ENCODE results near the gene ASS1.

The ASS1 gene

GRCh38 chr9:130476151-130476730 is 31.5 kb downstream of the ASS1 start:
- TF ChIP-seq FOXP2 (optimal IDR thresholded peaks at IDR 0.05; ENCODE audit: control extremely low read depth, extremely low read length, insufficient read depth) (no peak), POLR2AphosphoS5 (IDR thresholded peaks at IDR 0.05; ENCODE audit: borderline replicate concordance, low read depth, low read length) (no peak), EZH2 (IDR thresholded peaks at IDR 0.05) (no peak)
- Histone ChIP-seq H3K36me3 (ENCODE audit: insufficient read depth, low read length) (peaks cover 14% of the 10 kb centered on the region; the same call in 1 of the 2 replicates), H3K9ac (ENCODE audit: insufficient read length) (no peak overlapping the region), H3K4me3 (no peak overlapping the region), H3K9me3 (ENCODE audit: low read depth, low read length) (no peaks in the 10 kb centered on the region), H3K27ac (no peak overlapping the region)
- no peak for DNase-seq (ENCODE audit: low read depth, low spot score)

DNA sequence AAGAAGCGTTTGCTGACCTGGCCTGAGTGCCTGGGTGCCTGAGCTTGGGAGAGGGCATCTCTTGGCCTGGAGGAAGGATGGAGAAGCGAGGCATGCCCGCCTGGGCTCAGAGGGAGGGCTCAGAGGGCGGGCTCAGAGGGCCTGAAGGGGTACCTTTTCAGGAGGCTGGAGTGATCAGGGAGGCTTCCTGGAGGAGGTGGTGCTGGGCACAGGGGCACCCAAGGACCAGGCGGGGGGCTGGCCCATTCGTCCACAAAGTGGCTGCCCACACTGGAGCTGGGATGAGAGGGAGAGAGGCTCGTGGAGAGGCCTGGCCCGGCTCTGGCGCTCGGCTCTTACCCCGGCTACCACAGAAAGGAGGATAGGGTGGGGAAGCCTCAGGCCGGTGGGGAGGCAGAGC is 32.8 kb downstream of the ASS1 start:
- no peak overlapping the region for H3K27ac ChIP-seq
- TF ChIP-seq FOXP2 (optimal IDR thresholded peaks at IDR 0.05; ENCODE audit: control extremely low read depth, extremely low read length, insufficient read depth) (no peak), EZH2 (IDR thresholded peaks at IDR 0.05) (no peak), POLR2AphosphoS5 (IDR thresholded peaks at IDR 0.05; ENCODE audit: borderline replicate concordance, low read depth, low read length) (no peak)
- DNase-seq (ENCODE audit: low read depth, low spot score), result no peak

GRCh38 chr9:130478152-130478551 is 33.4 kb downstream of the ASS1 start:
- no peak for DNase-seq (ENCODE audit: low read depth, low spot score)
- H3K9ac ChIP-seq (ENCODE audit: insufficient read length), result no peak overlapping the region
- H3K4me3 ChIP-seq, result no peak overlapping the region
- H3K27ac ChIP-seq, result no peak overlapping the region
- H3K9me3 ChIP-seq (ENCODE audit: low read depth, low read length), result no peaks in the 10 kb centered on the region
- H3K36me3 ChIP-seq (ENCODE audit: insufficient read depth, low read length), result peaks cover 13% of the 10 kb centered on the region; the same call in 1 of the 2 replicates
- TF ChIP-seq POLR2AphosphoS5 (IDR thresholded peaks at IDR 0.05; ENCODE audit: borderline replicate concordance, low read depth, low read length), result no peak
- TF ChIP-seq FOXP2 (optimal IDR thresholded peaks at IDR 0.05; ENCODE audit: control extremely low read depth, extremely low read length, insufficient read depth), result no peak
- TF ChIP-seq EZH2 (IDR thresholded peaks at IDR 0.05), result no peak

More for the DNA sequence above, 32.8 kb downstream of the ASS1 start:
- Histone ChIP-seq H3K4me3 (no peak overlapping the region), H3K36me3 (ENCODE audit: insufficient read depth, low read length) (peaks cover 13% of the 10 kb centered on the region; the same call in 1 of the 2 replicates), H3K9me3 (ENCODE audit: low read depth, low read length) (no peaks in the 10 kb centered on the region), H3K9ac (ENCODE audit: insufficient read length) (no peak overlapping the region)

DNA sequence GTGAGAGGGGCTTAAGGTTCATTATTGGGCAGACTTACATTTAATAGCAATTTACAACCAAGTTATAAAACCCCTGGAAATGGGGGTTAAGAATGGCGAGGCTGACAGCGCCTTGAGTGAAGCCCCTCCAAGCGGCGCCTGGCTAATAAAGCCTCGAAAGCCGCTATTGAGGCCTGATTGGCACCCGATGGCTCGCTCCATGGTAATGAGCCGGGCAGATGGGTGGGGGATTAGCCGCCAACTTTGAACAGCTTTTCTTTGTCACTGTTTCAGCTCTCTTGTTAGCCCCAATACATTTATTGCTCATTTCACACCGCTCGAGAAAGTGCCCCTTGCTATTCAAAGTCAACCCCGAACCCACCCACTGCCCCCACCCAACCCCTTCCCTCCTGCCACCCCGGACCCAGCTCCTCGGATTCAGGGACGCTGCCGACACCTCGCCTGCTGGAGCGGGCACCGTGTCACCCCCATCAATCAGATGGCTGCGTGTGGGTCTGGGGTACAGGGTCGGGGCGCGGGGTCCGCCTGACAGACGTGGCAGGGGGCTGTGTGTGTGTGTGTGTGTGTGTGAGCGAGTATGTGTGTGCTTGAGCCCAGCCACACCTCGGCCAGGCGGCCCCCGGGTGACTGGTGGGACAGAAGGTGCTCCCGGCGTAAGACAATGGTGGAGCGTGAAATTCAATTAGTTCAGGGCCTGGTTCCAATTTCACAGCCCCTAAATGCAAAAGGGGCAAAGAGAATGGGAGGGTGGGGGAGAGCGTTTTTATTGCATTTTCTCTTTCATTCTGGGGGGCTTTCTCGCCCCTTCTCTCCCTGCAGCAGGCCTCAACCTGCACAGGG is 34.2 kb downstream of the ASS1 start:
- Histone ChIP-seq H3K9ac (ENCODE audit: insufficient read length) (no peak overlapping the region), H3K4me3 (no peak overlapping the region), H3K36me3 (ENCODE audit: insufficient read depth, low read length) (peaks cover 13% of the 10 kb centered on the region; the same call in 1 of the 2 replicates), H3K27ac (no peak overlapping the region), H3K9me3 (ENCODE audit: low read depth, low read length) (no peaks in the 10 kb centered on the region)
- TF ChIP-seq EZH2 (IDR thresholded peaks at IDR 0.05), result no peak
- no peak for TF ChIP-seq FOXP2 (optimal IDR thresholded peaks at IDR 0.05; ENCODE audit: control extremely low read depth, extremely low read length, insufficient read depth)
- no peak for DNase-seq (ENCODE audit: low read depth, low spot score)

DNA sequence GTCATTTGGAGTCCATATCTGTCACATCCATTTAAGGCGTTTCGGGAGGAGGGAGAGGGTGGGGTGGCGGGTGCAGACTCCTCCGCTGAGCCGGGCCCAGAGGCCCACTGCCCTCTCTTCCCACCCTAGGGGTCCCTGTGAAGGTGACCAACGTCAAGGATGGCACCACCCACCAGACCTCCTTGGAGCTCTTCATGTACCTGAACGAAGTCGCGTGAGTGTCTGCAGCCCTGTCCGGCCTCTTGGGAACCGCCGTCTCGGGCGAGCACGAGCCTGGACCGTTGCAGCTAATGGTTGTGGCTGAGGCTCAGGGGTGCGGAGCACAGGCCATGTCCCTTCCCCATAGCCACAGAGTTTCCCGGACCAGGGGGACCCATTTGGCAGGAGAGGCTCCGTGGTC is 34.8 kb downstream of the ASS1 start:
- TF ChIP-seq FOXP2 (optimal IDR thresholded peaks at IDR 0.05; ENCODE audit: control extremely low read depth, extremely low read length, insufficient read depth) (no peak), EZH2 (IDR thresholded peaks at IDR 0.05) (no peak), POLR2AphosphoS5 (IDR thresholded peaks at IDR 0.05; ENCODE audit: borderline replicate concordance, low read depth, low read length) (no peak)
- Histone ChIP-seq H3K4me3 (no peak overlapping the region), H3K27ac (no peak overlapping the region), H3K9me3 (ENCODE audit: low read depth, low read length) (no peaks in the 10 kb centered on the region), H3K36me3 (ENCODE audit: insufficient read depth, low read length) (peaks cover 17% of the 10 kb centered on the region; the same call in 1 of the 2 replicates), H3K9ac (ENCODE audit: insufficient read length) (no peak overlapping the region)
- no peak for DNase-seq (ENCODE audit: low read depth, low spot score)

DNA sequence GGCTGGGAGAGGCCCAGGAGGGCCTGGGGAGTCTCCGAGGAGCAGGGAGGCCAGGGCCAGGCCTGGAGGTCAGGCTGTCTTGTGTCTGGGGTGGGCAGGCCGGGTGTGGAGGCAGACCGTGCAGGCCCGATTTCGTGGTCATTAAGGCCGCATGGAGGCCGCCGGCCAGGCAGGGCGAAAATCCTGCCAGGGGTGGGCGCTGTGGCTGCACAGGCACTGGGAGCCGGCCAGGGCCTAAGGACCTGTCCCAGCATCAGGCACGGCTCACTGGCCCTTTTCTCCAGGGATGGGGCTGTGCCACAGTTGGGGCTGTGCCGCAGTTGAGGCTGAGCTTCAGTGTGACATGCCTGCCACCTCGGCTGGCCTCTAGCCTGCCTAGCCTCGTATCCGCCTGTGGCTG is 35.9 kb downstream of the ASS1 start:
- peaks cover 24% of the 10 kb centered on the region; the same call in 1 of the 2 replicates for H3K36me3 ChIP-seq (ENCODE audit: insufficient read depth, low read length)
- no peak for DNase-seq (ENCODE audit: low read depth, low spot score)
- no peak overlapping the region for H3K27ac ChIP-seq
- no peaks in the 10 kb centered on the region for H3K9me3 ChIP-seq (ENCODE audit: low read depth, low read length)
- TF ChIP-seq FOXP2 (optimal IDR thresholded peaks at IDR 0.05; ENCODE audit: control extremely low read depth, extremely low read length, insufficient read depth), result no peak
- no peak for TF ChIP-seq EZH2 (IDR thresholded peaks at IDR 0.05)
- TF ChIP-seq POLR2AphosphoS5 (IDR thresholded peaks at IDR 0.05; ENCODE audit: borderline replicate concordance, low read depth, low read length), result no peak
- no peak overlapping the region for H3K4me3 ChIP-seq
- no peak overlapping the region for H3K9ac ChIP-seq (ENCODE audit: insufficient read length)

DNA sequence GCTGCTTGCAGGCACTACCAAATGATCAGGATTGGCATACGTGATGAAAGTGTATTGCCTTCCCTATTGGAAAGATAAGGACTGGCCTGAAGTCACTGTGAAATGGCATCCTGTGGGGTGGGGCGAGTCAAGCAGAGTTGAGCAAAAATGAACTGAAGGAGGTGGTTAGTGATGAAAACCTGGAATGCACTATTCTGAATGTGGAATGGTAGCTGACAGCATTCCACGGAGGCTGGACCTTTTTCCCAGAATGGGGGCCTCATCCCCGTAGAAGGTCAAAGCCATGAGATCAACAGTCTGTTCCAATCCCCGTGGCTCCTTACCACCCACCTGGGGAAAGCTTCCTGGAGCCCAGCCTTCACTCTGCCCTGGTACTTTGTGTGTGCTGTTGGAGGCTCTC is 37.7 kb downstream of the ASS1 start:
- no peak overlapping the region for H3K4me3 ChIP-seq
- H3K27ac ChIP-seq, result no peak overlapping the region
- peaks cover 26% of the 10 kb centered on the region; the same call in 1 of the 2 replicates for H3K36me3 ChIP-seq (ENCODE audit: insufficient read depth, low read length)
- H3K9ac ChIP-seq (ENCODE audit: insufficient read length), result no peak overlapping the region
- no peak for TF ChIP-seq POLR2AphosphoS5 (IDR thresholded peaks at IDR 0.05; ENCODE audit: borderline replicate concordance, low read depth, low read length)
- TF ChIP-seq EZH2 (IDR thresholded peaks at IDR 0.05), result no peak
- no peak for TF ChIP-seq FOXP2 (optimal IDR thresholded peaks at IDR 0.05; ENCODE audit: control extremely low read depth, extremely low read length, insufficient read depth)
- H3K9me3 ChIP-seq (ENCODE audit: low read depth, low read length), result no peaks in the 10 kb centered on the region
- no peak for DNase-seq (ENCODE audit: low read depth, low spot score)

DNA sequence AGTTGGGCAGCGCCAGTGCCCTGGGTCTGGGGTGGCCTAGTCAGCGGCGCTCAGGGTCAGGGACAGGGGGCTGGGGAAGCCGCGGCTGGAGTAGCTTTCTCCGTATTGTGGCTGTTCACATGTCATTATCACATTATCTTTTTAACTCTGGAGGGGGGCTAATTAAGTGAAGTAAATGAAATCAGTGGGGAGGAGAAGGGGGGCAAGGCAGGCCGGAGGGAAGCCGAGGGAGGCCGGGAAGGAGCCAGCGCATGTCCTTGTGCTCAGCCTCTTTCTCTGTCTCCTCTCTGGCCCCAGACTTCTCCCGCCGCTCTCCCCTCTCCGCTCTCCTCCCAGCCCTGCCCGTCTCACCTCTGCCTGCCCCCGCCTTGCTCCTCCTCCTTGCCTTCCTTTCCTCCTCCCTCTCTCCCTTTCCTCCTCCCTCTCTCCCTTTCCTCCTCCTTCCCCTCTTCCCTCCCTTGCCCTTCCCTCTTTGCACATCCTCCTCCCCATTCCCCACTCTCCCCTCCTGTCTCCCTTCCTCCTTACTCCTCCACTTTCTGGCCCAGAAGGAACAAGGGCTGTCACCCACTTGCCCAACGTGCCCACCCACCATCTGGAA is 38.7 kb downstream of the ASS1 start:
- Histone ChIP-seq H3K27ac (no peak overlapping the region), H3K9me3 (ENCODE audit: low read depth, low read length) (no peaks in the 10 kb centered on the region), H3K9ac (ENCODE audit: insufficient read length) (no peak overlapping the region), H3K4me3 (no peak overlapping the region), H3K36me3 (ENCODE audit: insufficient read depth, low read length) (peaks cover 26% of the 10 kb centered on the region; the same call in 1 of the 2 replicates)
- no peak for DNase-seq (ENCODE audit: low read depth, low spot score)
- TF ChIP-seq EZH2 (IDR thresholded peaks at IDR 0.05) (no peak), FOXP2 (optimal IDR thresholded peaks at IDR 0.05; ENCODE audit: control extremely low read depth, extremely low read length, insufficient read depth) (no peak), POLR2AphosphoS5 (IDR thresholded peaks at IDR 0.05; ENCODE audit: borderline replicate concordance, low read depth, low read length) (no peak)
